HAP-1 (cell line): ENCODE results near the gene CDC45.
A peak's percentile ranks its signal among the peaks of the same experiment; 100 is the strongest.

Experiments
- DNase-seq, 2 experiments: peaks; one replicate each; pipeline ENCODE4 v3.0.0-alpha.2; 2016 to 2020; ENCODE audit warnings: low spot score in 2 of 2
- H3K27me3 ChIP-seq: fragments of 250-450 bp; sonication (Bioruptor Pico); 2 replicates; pipeline ENCODE4 v1.5.1; 2020; ENCODE audit warnings: low read depth, mild to moderate bottlenecking, moderate library complexity
- H3K36me3 ChIP-seq: fragments of 250-450 bp; sonication (Bioruptor Pico); replicated peaks from 2 replicates; pipeline ENCODE4 v1.5.1; 2020; ENCODE audit warnings: mild to moderate bottlenecking
- H3K4me1 ChIP-seq: fragments of 250-450 bp; sonication (Bioruptor Pico); 2 replicates; pipeline ENCODE4 v1.5.1; 2020; ENCODE audit warnings: mild to moderate bottlenecking
- H3K4me3 ChIP-seq: fragments of 250-450 bp; sonication (Bioruptor Pico); 2 replicates; pipeline ENCODE4 v1.5.1; 2020; ENCODE audit warnings: mild to moderate bottlenecking, moderate library complexity
- H3K9me3 ChIP-seq: fragments of 250-450 bp; sonication (Bioruptor Pico); 2 replicates; pipeline ENCODE4 v1.5.1; 2020; ENCODE audit warnings: mild to moderate bottlenecking, moderate library complexity
- in situ Hi-C: fragments of 300-500 bp; cut with MboI; formaldehyde crosslinking; loops from 3 replicates; pipeline ENCODE4 v1.14.3; 2020; ENCODE audit warnings: low sequenced_read_pairs, inconsistent platforms, mixed read lengths

The CDC45 gene

GRCh38 chr22:19550382-19550781 lies 70.7 kb downstream of the CDC45 start:
- Histone ChIP-seq H3K27me3 (no peaks in the 10 kb centered on the region), H3K9me3 (0 out of 2 replicates have a peak, but pooled peaks cover 5% of the 10 kb centered on the region), H3K36me3 (no peaks in the 10 kb centered on the region), H3K4me3 (no peak overlapping the region), H3K4me1 (no peaks in the 10 kb centered on the region)
- DNase-seq, result no peak
- in situ Hi-C loops, result no loop called here

DNA sequence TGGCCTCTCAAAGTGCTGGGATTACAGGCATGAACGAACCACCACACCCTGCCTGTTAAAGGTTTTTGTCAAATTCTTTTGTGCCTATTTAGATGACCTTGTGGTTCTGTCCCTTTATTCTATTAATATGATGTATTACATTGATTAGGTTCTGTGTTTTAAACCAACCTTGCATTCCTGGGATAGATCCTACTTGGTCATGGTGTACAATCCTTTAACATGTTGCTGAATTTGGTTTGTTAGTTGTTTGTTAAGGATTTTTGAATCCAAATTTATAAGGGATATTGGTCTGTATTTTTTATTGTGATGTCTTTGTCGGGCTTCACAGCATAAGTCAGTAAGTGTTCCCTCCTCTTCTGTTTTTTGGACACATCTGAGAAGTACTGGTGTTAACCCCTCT lies 73.5 kb downstream of the CDC45 start:
- in situ Hi-C loops, result no loop called here
- H3K4me1 ChIP-seq, result no peaks in the 10 kb centered on the region
- DNase-seq, result no peak
- H3K27me3 ChIP-seq, result no peaks in the 10 kb centered on the region
- no peak overlapping the region for H3K4me3 ChIP-seq
- H3K9me3 ChIP-seq, result 0 out of 2 replicates have a peak, but pooled peaks cover 5% of the 10 kb centered on the region
- no peaks in the 10 kb centered on the region for H3K36me3 ChIP-seq

DNA sequence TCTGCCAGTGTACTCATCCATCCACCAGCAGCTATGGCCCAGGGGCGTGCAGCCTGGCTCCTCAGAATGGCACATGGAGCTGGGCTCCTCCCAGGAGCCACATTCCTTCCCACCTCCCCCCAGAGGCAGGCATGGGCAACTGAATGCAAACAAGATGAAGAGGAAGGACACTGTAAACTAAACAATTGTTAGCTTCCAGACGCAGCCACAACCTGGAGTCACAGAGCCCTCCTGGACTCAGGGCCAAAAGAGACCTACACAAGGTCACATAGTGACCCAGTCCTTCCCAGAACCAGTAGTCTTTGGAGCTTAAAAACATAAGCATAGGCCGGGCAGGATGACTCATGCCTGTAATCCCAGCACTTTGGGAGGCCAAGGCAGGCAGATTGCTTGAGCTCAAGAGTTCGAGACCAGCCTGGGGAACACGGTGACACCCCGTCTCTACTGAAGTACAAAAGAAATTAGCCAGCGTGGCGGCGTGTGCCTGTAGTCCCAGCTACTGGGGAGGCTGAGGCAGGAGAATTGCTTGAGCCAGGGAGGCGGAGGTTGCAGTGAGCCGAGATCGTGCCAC lies 75.2 kb downstream of the CDC45 start:
- no peaks in the 10 kb centered on the region for H3K36me3 ChIP-seq
- H3K4me3 ChIP-seq, result no peak overlapping the region
- DNase-seq, result peak in 1 of 2 experiments; percentile 48
- H3K4me1 ChIP-seq, result no peaks in the 10 kb centered on the region
- no peaks in the 10 kb centered on the region for H3K27me3 ChIP-seq
- 0 out of 2 replicates have a peak, but pooled peaks cover 5% of the 10 kb centered on the region for H3K9me3 ChIP-seq
- in situ Hi-C loops, result no loop called here

DNA sequence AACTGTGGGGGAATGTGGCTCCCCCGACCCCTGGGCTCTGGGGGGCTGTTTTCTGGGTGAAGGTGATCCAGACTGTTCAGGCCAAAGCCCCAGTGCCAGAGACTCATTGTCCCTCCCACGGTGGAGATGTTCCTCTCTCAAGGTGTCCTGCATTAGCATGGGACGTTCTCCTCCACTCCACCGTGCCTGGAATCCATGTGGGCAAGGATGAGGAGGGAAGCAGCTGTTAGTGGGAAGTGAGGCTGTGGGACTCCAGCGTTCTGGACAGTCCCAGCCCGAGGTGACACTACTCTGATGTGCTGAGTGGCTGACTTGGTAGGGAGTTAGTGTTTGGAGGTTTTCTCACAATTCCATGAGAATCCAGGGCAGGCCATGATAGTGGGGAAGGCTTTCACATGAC lies 75.9 kb downstream of the CDC45 start:
- H3K4me1 ChIP-seq, result no peaks in the 10 kb centered on the region
- in situ Hi-C loops, result no loop called here
- no peak for DNase-seq
- no peaks in the 10 kb centered on the region for H3K27me3 ChIP-seq
- 0 out of 2 replicates have a peak, but pooled peaks cover 5% of the 10 kb centered on the region for H3K9me3 ChIP-seq
- no peak overlapping the region for H3K4me3 ChIP-seq
- H3K36me3 ChIP-seq, result no peaks in the 10 kb centered on the region

GRCh38 chr22:19556963-19557545 lies 77.3 kb downstream of the CDC45 start:
- no peaks in the 10 kb centered on the region for H3K27me3 ChIP-seq
- 0 out of 2 replicates have a peak, but pooled peaks cover 5% of the 10 kb centered on the region for H3K9me3 ChIP-seq
- no peaks in the 10 kb centered on the region for H3K4me1 ChIP-seq
- H3K36me3 ChIP-seq, result no peaks in the 10 kb centered on the region
- DNase-seq, result no peak
- in situ Hi-C loops, result no loop called here
- no peak overlapping the region for H3K4me3 ChIP-seq

GRCh38 chr22:19559324-19559811 lies 79.6 kb downstream of the CDC45 start:
- in situ Hi-C loops, result no loop called here
- Histone ChIP-seq H3K36me3 (no peaks in the 10 kb centered on the region), H3K4me3 (no peak overlapping the region), H3K27me3 (no peaks in the 10 kb centered on the region), H3K9me3 (no peaks in the 10 kb centered on the region), H3K4me1 (no peaks in the 10 kb centered on the region)
- DNase-seq, result no peak

- no peaks in the 10 kb centered on the region for H3K4me1 ChIP-seq
- no peak overlapping the region for H3K4me3 ChIP-seq
- H3K27me3 ChIP-seq, result no peaks in the 10 kb centered on the region
- no peak for DNase-seq
- no peaks in the 10 kb centered on the region for H3K36me3 ChIP-seq
- in situ Hi-C loops, result no loop called here
- H3K9me3 ChIP-seq, result no peaks in the 10 kb centered on the region
Measured at GRCh38 chr22:19559956-19560355, 80.2 kb downstream of the CDC45 start.

DNA sequence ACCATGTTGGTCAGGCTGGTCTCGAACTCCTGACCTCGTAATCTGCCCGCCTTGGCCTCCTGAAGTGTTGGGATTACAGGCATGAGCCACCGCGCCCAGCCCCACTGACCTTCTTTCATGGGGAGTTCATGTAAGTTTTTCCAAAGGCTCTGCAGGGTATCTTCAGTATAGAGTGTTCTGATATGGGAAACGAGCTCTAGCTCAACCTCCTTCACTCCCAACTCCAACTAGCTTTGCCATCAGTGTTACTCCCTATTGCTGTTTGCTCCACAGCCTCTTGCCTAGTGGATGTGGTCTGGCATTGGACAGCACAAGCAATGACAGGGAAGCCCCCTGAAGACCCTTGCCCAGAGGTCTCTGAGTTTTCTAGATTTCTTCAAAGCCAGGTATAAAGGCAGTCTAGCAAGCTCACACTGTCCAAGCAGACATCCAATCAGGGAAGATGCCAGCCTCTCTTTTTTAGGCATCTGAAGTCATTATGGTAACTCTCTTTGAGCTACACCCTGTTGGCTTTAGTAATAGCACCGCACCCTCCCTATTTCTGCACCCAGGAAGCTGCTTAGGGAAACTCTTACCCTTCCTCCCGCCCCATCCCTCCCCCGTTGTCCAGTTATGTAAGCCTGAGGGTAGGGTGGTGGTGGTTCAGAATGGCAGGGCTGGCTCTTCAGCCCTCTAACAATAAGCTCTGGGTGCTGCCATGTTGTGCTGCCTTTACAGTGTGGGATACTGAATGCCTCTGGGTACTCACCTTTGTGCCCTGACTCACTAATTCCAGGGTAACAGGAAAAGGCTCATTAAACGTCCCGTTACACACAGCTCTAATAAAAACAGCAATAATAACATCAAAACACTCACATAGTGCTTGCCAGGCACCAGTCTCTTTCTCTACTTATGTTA lies 85.9 kb downstream of the CDC45 start:
- H3K9me3 ChIP-seq, result no peaks in the 10 kb centered on the region
- in situ Hi-C loops, result no loop called here
- no peaks in the 10 kb centered on the region for H3K4me1 ChIP-seq
- H3K27me3 ChIP-seq, result no peaks in the 10 kb centered on the region
- H3K36me3 ChIP-seq, result no peaks in the 10 kb centered on the region
- no peak overlapping the region for H3K4me3 ChIP-seq
- DNase-seq, result no peak

- Histone ChIP-seq H3K27me3 (no peaks in the 10 kb centered on the region), H3K36me3 (no peaks in the 10 kb centered on the region), H3K9me3 (no peaks in the 10 kb centered on the region), H3K4me3 (no peak overlapping the region), H3K4me1 (no peaks in the 10 kb centered on the region)
- no peak for DNase-seq
- in situ Hi-C loops, result no loop called here
Measured at GRCh38 chr22:19566279-19567156, 86.8 kb downstream of the CDC45 start.

DNA sequence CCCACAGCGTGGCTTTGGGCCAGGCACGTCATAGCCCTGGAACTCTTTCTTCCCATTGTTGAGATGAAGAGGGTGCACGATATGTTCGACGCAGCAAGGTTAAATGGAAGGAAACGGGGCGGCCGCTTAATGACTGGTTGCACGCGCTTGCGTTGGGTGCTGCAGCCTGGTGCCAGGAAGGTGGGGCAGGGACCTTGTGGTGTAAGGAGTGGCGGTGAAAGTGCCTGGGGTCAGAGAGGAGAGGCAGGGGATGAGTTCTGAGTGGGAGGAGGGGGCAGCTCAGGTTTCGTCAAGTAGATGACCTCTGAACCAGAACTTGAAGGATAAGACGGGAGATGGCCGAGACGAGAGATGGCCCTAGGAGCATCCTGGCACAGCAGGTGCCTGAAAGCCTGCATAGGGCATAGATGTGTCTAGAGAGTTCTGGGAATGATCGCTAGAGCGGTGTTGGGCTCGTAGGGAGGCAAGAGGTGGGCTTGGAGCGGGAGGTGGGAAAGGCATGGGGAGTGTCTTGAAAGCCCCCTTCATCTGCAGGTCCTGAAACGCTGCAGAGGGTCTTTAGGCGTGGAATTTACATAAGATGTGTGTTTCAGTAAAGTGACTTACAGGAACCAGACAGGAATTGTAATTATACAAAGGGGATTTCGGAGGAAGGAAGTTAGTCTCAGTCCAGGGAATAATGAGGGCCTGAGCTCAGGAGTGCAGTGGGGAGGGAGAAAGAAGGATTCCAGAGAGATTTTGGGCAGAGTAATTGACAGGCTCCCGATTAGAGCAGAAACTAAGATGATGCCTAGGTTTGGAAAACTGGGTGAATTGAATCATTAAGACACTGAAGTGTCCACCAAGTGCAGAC lies 87.7 kb downstream of the CDC45 start:
- H3K9me3 ChIP-seq, result no peaks in the 10 kb centered on the region
- in situ Hi-C loops, result no loop called here
- no peaks in the 10 kb centered on the region for H3K36me3 ChIP-seq
- H3K27me3 ChIP-seq, result no peaks in the 10 kb centered on the region
- no peaks in the 10 kb centered on the region for H3K4me1 ChIP-seq
- DNase-seq, result no peak
- H3K4me3 ChIP-seq, result no peak overlapping the region

DNA sequence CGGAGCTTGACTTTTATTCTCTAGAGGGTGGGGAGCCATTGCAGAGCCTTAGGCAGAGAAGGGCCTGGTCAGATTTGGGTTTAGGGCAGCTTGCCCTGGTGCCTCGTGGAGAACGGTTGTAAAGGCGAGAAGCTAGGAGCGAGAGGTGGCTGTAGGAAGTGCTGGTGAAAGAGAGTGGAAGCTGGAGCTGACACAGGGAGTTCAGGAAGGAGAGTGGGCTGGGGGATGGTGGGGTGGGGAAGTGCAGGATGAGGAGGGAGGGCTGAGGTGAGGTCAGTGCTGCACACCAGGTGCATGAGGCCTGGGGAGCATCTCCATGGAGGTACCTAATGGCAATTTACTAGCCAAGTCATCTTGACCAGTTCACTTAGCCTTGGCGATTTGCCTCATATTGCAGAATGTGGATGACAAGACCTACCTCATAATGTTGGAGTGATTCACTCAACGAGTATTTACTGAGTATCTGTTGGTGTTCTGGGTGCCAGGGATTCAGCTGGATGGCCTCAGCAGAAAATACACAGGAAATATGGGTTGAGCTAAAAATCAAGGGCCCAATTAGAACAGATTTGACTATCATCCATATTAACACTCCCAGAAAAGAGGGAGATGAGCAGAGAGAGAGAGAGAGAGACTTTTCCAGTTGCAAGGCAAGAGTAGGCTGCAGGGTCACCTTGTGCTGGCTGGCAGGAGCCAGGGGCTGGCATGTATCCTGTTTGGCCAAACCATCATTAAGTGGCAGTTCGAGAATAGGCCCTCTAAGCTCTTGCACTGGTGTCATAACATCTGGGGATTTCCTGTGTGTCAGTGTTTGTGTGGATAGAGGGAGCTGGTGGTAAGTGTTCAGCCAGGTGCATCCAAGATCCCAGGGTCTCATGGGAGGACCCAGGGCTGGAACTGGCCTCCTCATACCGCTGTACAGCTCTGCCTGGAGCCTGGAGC lies 88.9 kb downstream of the CDC45 start:
- Histone ChIP-seq H3K36me3 (no peaks in the 10 kb centered on the region), H3K4me3 (no peak overlapping the region), H3K27me3 (no peaks in the 10 kb centered on the region), H3K4me1 (no peaks in the 10 kb centered on the region), H3K9me3 (no peaks in the 10 kb centered on the region)
- no peak for DNase-seq
- in situ Hi-C loops, result no loop called here

GRCh38 chr22:19569276-19569640 lies 89.5 kb downstream of the CDC45 start:
- in situ Hi-C loops, result no loop called here
- no peaks in the 10 kb centered on the region for H3K27me3 ChIP-seq
- no peaks in the 10 kb centered on the region for H3K9me3 ChIP-seq
- H3K4me3 ChIP-seq, result no peak overlapping the region
- DNase-seq, result no peak
- H3K4me1 ChIP-seq, result no peaks in the 10 kb centered on the region
- H3K36me3 ChIP-seq, result no peaks in the 10 kb centered on the region
